DLD1 (cell line): Measurements from ENCODE around the gene NBPF20.
"Not testable (repeated sequence)": the region's sequence is repeated elsewhere in the genome, so short reads cannot be mapped to it uniquely, and the experiment has no call there.

Experiments used
- in situ Hi-C: cut with HindIII; loops from 2 replicates; pipeline ENCODE4 v1.10.0; 2017; ENCODE audit warnings: low sequenced_read_pairs

Gene NBPF20

GRCh38 chr1:145424612-145425435 lies 579 bp downstream of the NBPF20 start:
- in situ Hi-C loops, result not testable (repeated sequence)

GRCh38 chr1:145415149-145415548 lies 10.3 kb downstream of the NBPF20 start:
- in situ Hi-C loops, result not testable (repeated sequence)

- in situ Hi-C loops, result not testable (repeated sequence)
These were observed 18.1 kb downstream of the NBPF20 start for GRCh38 chr1:145407266-145407665.

- in situ Hi-C loops, result not testable (repeated sequence)
These were observed 20.5 kb downstream of the NBPF20 start for GRCh38 chr1:145404949-145405348.

- in situ Hi-C loops, result not testable (repeated sequence)
These were observed 24.7 kb downstream of the NBPF20 start for GRCh38 chr1:145400701-145401100.
